Thoracic aorta (tissue), 2 donors: ENCODE measurements around the gene TRANK1. TPM values are rescaled to one million over a fixed set of nuclear protein-coding genes. Genes with fewer than 3 reads are reported as not detected.

ENCODE experiments used
- ATAC-seq: fragments of 150-250 bp; one replicate; pipeline ENCODE4 v1.8.0; 2017; ENCODE audit warnings: low read depth; ENCODE audit not compliant: insufficient number of reproducible peaks, low FRiP score
- DNase-seq: peaks from one replicate; pipeline ENCODE4 v3.0.0-alpha.2; 2020; ENCODE audit warnings: low spot score
- H3K27ac ChIP-seq, 2 donors: fragments of 200-600 bp; sonication (generic); 1 replicate in 1 of 2; 2 replicates in 1 of 2; pipeline ENCODE4 v1.5.1; 2016; ENCODE audit warnings: mild to moderate bottlenecking in 2 of 2, moderate library complexity in 2 of 2
- H3K27me3 ChIP-seq: fragments of 200-600 bp; sonication (generic); replicated peaks from 2 replicates; pipeline ENCODE4 v1.6.0; 2016; ENCODE audit warnings: mild to moderate bottlenecking; ENCODE audit not compliant: insufficient read depth
- H3K36me3 ChIP-seq: fragments of 200-600 bp; sonication (generic); one replicate; pipeline ENCODE4 v1.5.1; 2016
- H3K4me1 ChIP-seq, 2 donors: fragments of 200-600 bp; sonication (generic); 1 replicate in 1 of 2; 2 replicates in 1 of 2; pipeline versions ENCODE4 v1.5.1 to v1.6.0; 2016; ENCODE audit warnings: low read depth in 2 of 2, mild to moderate bottlenecking in 1 of 2; ENCODE audit not compliant: control insufficient read depth in 1 of 2
- H3K4me3 ChIP-seq: fragments of 200-600 bp; sonication (generic); 2 replicates; pipeline ENCODE4 v1.5.1; 2016; ENCODE audit warnings: mild to moderate bottlenecking
- H3K9me3 ChIP-seq: fragments of 200-600 bp; sonication (generic); 2 replicates; pipeline ENCODE4 v1.5.1; 2016
- total RNA-seq, 2 donors: library from RNA; depleted of rRNA; stranded (reverse); fragments of >200 nt; gene quantifications; one replicate each; pipeline versions ENCODE4 v1.1.0 to v1.2.3, GENCODE V29; 2016
- TF ChIP-seq, protein P1 (sequence below): fragments of 200-600 bp; sonication (generic); IDR thresholded peaks from one replicate; pipeline ENCODE4 v1.5.1; 2019; ENCODE audit warnings: antibody characterized with exemption

Gene TRANK1
- total RNA-seq, 2 donors from 2014 or later: 21.3 to 31.6 TPM

GRCh38 chr3:36866368-36866767, 78.5 kb downstream of the TRANK1 start:
- Histone ChIP-seq H3K36me3 (no peaks in the 10 kb centered on the region), H3K9me3 (no peaks in the 10 kb centered on the region), H3K27me3 (no peaks in the 10 kb centered on the region), H3K27ac (no peak overlapping the region), H3K4me3 (no peak overlapping the region), H3K4me1 (no peaks in the 10 kb centered on the region)
- TF ChIP-seq, protein P1, sequence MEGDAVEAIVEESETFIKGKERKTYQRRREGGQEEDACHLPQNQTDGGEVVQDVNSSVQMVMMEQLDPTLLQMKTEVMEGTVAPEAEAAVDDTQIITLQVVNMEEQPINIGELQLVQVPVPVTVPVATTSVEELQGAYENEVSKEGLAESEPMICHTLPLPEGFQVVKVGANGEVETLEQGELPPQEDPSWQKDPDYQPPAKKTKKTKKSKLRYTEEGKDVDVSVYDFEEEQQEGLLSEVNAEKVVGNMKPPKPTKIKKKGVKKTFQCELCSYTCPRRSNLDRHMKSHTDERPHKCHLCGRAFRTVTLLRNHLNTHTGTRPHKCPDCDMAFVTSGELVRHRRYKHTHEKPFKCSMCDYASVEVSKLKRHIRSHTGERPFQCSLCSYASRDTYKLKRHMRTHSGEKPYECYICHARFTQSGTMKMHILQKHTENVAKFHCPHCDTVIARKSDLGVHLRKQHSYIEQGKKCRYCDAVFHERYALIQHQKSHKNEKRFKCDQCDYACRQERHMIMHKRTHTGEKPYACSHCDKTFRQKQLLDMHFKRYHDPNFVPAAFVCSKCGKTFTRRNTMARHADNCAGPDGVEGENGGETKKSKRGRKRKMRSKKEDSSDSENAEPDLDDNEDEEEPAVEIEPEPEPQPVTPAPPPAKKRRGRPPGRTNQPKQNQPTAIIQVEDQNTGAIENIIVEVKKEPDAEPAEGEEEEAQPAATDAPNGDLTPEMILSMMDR: no peak
- DNase-seq: no peak
- ATAC-seq: no peak

- Histone ChIP-seq H3K27me3 (no peaks in the 10 kb centered on the region), H3K4me1 (no peaks in the 10 kb centered on the region), H3K4me3 (no peak overlapping the region), H3K36me3 (peaks cover 3% of the 10 kb centered on the region), H3K27ac (no peak overlapping the region), H3K9me3 (no peaks in the 10 kb centered on the region)
- ATAC-seq (no peak), DNase-seq (no peak)
- TF ChIP-seq, protein P1: no peak
These were observed 80.4 kb downstream of the TRANK1 start for GRCh38 chr3:36864180-36865053.

- Histone ChIP-seq H3K9me3 (no peaks in the 10 kb centered on the region), H3K27me3 (no peaks in the 10 kb centered on the region), H3K4me1 (no peaks in the 10 kb centered on the region), H3K36me3 (peaks cover 17% of the 10 kb centered on the region), H3K27ac (no peak overlapping the region), H3K4me3 (no peak overlapping the region)
- DNase-seq (no peak), ATAC-seq (no peak)
- TF ChIP-seq, protein P1: no peak
These were observed 82.6 kb downstream of the TRANK1 start for GRCh38 chr3:36862076-36862755.

DNA sequence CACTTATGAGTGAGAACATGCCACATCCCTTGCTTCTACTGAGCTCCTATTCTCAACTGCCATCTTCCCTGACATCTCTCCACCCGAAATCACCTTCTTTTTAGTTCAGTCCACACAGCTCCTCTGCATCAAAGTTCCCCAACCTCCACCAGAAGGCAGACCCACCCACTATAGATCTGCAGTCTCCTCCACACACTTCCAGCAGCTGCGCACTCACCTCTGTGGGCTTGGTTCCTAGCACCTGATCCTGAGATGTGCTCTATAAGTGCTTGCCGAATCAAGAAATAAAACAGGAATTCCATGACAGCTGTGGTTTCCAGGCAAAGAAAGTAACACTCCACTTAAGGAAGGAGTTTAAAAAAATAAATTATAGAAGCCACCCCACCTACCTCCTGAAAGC, 85.4 kb downstream of the TRANK1 start:
- no peak for DNase-seq
- Histone ChIP-seq H3K27ac (no peak overlapping the region), H3K4me1 (no peaks in the 10 kb centered on the region), H3K36me3 (peaks cover 24% of the 10 kb centered on the region), H3K27me3 (no peaks in the 10 kb centered on the region), H3K9me3 (no peaks in the 10 kb centered on the region), H3K4me3 (no peak overlapping the region)
- TF ChIP-seq, protein P1: no peak
- no peak for ATAC-seq

GRCh38 chr3:36852071-36852470, 92.8 kb downstream of the TRANK1 start:
- H3K4me3 ChIP-seq: no peak overlapping the region
- ATAC-seq (no peak), DNase-seq (no peak)
- TF ChIP-seq, protein P1: no peak
- no peak overlapping the region for H3K27ac ChIP-seq
- peaks cover 9% of the 10 kb centered on the region for H3K36me3 ChIP-seq
- H3K4me1 ChIP-seq: peaks cover 0 to 14% of the 10 kb centered on the region in 2 donors
- H3K9me3 ChIP-seq: no peaks in the 10 kb centered on the region
- no peaks in the 10 kb centered on the region for H3K27me3 ChIP-seq
